ENCODE data around the gene RAG1.

DNA sequence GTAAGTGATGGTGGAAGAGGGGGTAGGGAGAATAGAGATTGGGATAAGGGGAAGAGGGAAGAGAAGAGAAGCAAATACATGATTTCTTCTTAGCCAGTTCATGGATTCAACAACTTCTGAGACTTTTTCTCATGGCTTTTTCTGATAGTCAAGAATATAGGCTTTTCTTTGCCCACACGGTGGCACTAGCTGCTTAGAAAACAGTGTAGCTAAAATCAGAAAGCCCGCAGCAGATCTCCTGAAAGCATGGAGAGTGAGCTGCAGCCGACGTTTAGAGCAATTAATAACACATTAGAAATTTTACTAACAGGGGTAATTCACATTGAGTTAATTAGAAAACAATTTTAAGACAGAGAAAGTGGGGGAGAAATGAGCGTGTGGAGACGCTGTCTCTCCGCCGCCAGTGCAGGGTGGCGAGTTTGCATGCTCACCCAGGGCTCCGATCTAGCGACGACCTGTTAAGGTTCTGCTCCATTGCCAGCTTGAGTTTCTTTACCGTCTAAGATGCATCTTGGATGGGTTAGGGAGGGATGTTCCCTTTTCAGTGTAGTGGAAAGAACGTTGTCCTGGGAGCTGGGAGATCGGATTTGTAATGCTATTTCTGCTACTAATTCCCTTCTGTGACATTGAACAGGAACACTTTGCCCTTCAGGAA is 3.3 kb upstream of the RAG1 start:
- TF ChIP-seq SUZ12 (IDR thresholded peaks at IDR 0.05; ENCODE audit: extremely low read depth, insufficient read depth, insufficient read length), result no peak
- TF ChIP-seq YY1 (IDR thresholded peaks at IDR 0.05; ENCODE audit: insufficient read depth, insufficient read length), result no peak

All from NT2/D1 (cell line).